CD14-positive monocyte (primary cell): Measurements from ENCODE around the gene TARS1. TPM values are rescaled to one million over a fixed set of nuclear protein-coding genes. Genes with fewer than 3 reads are reported as not detected.
"Not testable (repeated sequence)": the region's sequence is repeated elsewhere in the genome, so short reads cannot be mapped to it uniquely, and the experiment has no call there.

Source experiments
- DNase-seq, 3 donors: peaks; one replicate each; pipeline ENCODE4 v3.0.0-alpha.2; 2011 to 2022
- H2AFZ ChIP-seq: 2 replicates; pipeline ENCODE4 v1.6.0; 2012; ENCODE audit warnings: mild to moderate bottlenecking, low read depth, low read length, inconsistent platforms; ENCODE audit not compliant: insufficient read depth, poor library complexity, severe bottlenecking
- H3K27ac ChIP-seq, 2 donors: 1 replicate in 1 of 2; 2 replicates in 1 of 2; pipeline ENCODE4 v1.5.1; 2012 to 2013; ENCODE audit warnings: low read length in 2 of 2, control low read depth in 1 of 2, inconsistent platforms in 1 of 2, low read depth in 1 of 2, mild to moderate bottlenecking in 1 of 2
- H3K27me3 ChIP-seq, 2 donors: one replicate each; pipeline versions ENCODE4 v1.6.0 to v1.6.1; 2011 to 2013; ENCODE audit warnings: low read length in 2 of 2; ENCODE audit not compliant: control insufficient read depth in 2 of 2, insufficient read depth in 2 of 2
- H3K36me3 ChIP-seq, 2 donors: replicated peaks in 1 of 2; 1 replicate in 1 of 2; 2 replicates in 1 of 2; pipeline versions ENCODE4 v1.5.1 to v1.6.1; 2012 to 2013; ENCODE audit warnings: low read length in 2 of 2, control low read depth in 1 of 2, inconsistent platforms in 1 of 2, mild to moderate bottlenecking in 1 of 2; ENCODE audit not compliant: insufficient read depth in 2 of 2, control insufficient read depth in 1 of 2
- H3K4me1 ChIP-seq, 2 donors: 1 replicate in 1 of 2; 2 replicates in 1 of 2; pipeline versions ENCODE4 v1.5.1 to v1.6.1; 2012 to 2013; ENCODE audit warnings: low read length in 2 of 2, control low read depth in 1 of 2, inconsistent platforms in 1 of 2, mild to moderate bottlenecking in 1 of 2, moderate library complexity in 1 of 2; ENCODE audit not compliant: insufficient read depth in 2 of 2, control insufficient read depth in 1 of 2
- H3K4me2 ChIP-seq: replicated peaks from 2 replicates; pipeline ENCODE3; 2012; ENCODE audit warnings: low read length, moderate library complexity, mild to moderate bottlenecking; ENCODE audit not compliant: poor library complexity, severe bottlenecking; ENCODE audit errors: extremely low read depth
- H3K4me3 ChIP-seq, 3 experiments: fragments of 200-600 bp in 1 of 3; sonication (generic) in 1 of 3; replicated peaks in 1 of 3; 1 replicate in 2 of 3; 2 replicates in 1 of 3; pipeline ENCODE4 v1.5.1; 2011 to 2013; ENCODE audit warnings: low read length in 3 of 3, mild to moderate bottlenecking in 3 of 3, control low read depth in 2 of 3, low read depth in 2 of 3, inconsistent platforms in 1 of 3, moderate library complexity in 1 of 3
- H3K79me2 ChIP-seq: 2 replicates; pipeline ENCODE4 v1.6.0; 2012; ENCODE audit warnings: mild to moderate bottlenecking, control low read depth, inconsistent platforms, low read length, moderate library complexity; ENCODE audit not compliant: insufficient read depth
- H3K9ac ChIP-seq: 2 replicates; pipeline ENCODE4 v1.6.0; 2017; ENCODE audit warnings: low read length, mild to moderate bottlenecking; ENCODE audit not compliant: insufficient read depth, poor library complexity, severe bottlenecking
- H3K9me3 ChIP-seq, 2 donors: replicated peaks in 1 of 2; 1 replicate in 1 of 2; 2 replicates in 1 of 2; pipeline versions ENCODE4 v1.5.1 to v1.6.1; 2012 to 2013; ENCODE audit warnings: low read length in 2 of 2, control low read depth in 1 of 2; ENCODE audit not compliant: control insufficient read depth in 1 of 2, insufficient read depth in 1 of 2
- H4K20me1 ChIP-seq: 2 replicates; pipeline ENCODE4 v1.6.0; 2012; ENCODE audit warnings: mild to moderate bottlenecking, low read length, control low read depth, moderate library complexity; ENCODE audit not compliant: insufficient read depth
- H3K27ac Mint-ChIP-seq, 7 donors: one replicate each; pipeline ENCODE4 v1.8.0; 2020; ENCODE audit warnings: mild to moderate bottlenecking in 7 of 7, mixed read lengths in 7 of 7, moderate library complexity in 6 of 7, inconsistent platforms in 2 of 7
- H3K27me3 Mint-ChIP-seq, 3 donors: one replicate each; pipeline ENCODE4 v1.8.0; 2021 to 2022; ENCODE audit warnings: low read depth in 3 of 3, mild to moderate bottlenecking in 3 of 3, mixed read lengths in 3 of 3, moderate library complexity in 3 of 3, inconsistent platforms in 1 of 3
- H3K36me3 Mint-ChIP-seq, 2 donors: one replicate each; pipeline ENCODE4 v1.8.0; 2020; ENCODE audit warnings: mixed read lengths in 2 of 2, inconsistent platforms in 1 of 2, mild to moderate bottlenecking in 1 of 2
- H3K4me1 Mint-ChIP-seq: one replicate; pipeline ENCODE4 v1.8.0; 2020; ENCODE audit warnings: mild to moderate bottlenecking, mixed read lengths
- H3K4me3 Mint-ChIP-seq, 2 donors: one replicate each; pipeline ENCODE4 v1.8.0; 2020; ENCODE audit warnings: mild to moderate bottlenecking in 2 of 2, mixed read lengths in 2 of 2, moderate library complexity in 1 of 2
- H3K9me3 Mint-ChIP-seq, 7 donors: one replicate each; pipeline ENCODE4 v1.8.0; 2020 to 2022; ENCODE audit warnings: mixed read lengths in 7 of 7, mild to moderate bottlenecking in 6 of 7, moderate library complexity in 6 of 7, inconsistent platforms in 2 of 7
- CTCF ChIP-seq: fragments of 200-600 bp; IDR thresholded peaks from one replicate; pipeline ENCODE4 v1.8.0; 2022; ENCODE audit warnings: antibody characterized with exemption, mild to moderate bottlenecking
- WGBS: methylation state at CpG from one replicate; pipeline ENCODE4 v1.1.5; 2013; ENCODE audit warnings: missing lambda C conversion rate; ENCODE audit not compliant: insufficient coverage; 5-methylcytosine and 5-hydroxymethylcytosine counted together
- intact Hi-C, 2 donors: fragments of 100-400 bp; cut with micrococcal nuclease; formaldehyde crosslinking; loops; one replicate each; pipeline versions ENCODE4 v1.15.0 to v1.15.1; 2023
- polyA plus RNA-seq, 3 donors: library from polyadenylated mRNA; depleted of rRNA in 1 of 3; unstranded in 2 of 3; stranded (reverse) in 1 of 3; fragments of 300-500 nt in 2 of 3; fragments of >200 nt in 1 of 3; fragmentation: Illumina TruSeq in 2 of 3; gene quantifications; 1 replicate in 2 of 3; 2 replicates in 1 of 3; pipeline ENCODE4 v1.2.3, GENCODE V29; 2012 to 2021

TARS1 gene
- polyA plus RNA-seq, 3 donors = 10.6 to 47.8 (median 39.8) TPM

GRCh38 chr5:33513462-33514185, 72.9 kb downstream of the TARS1 start:
- intact Hi-C loops = no loop called here
- no CpG with 5 or more reads among the region's 3 CpGs for WGBS

GRCh38 chr5:33515366-33515765, 74.6 kb downstream of the TARS1 start:
- H4K20me1 ChIP-seq, H3K4me2 ChIP-seq, H3K27me3 Mint-ChIP-seq, H3K79me2 ChIP-seq, H3K4me3 Mint-ChIP-seq, H3K27ac Mint-ChIP-seq, H3K4me1 ChIP-seq, H3K9ac ChIP-seq, H3K36me3 ChIP-seq, DNase-seq, H3K27ac ChIP-seq, H2AFZ ChIP-seq, intact Hi-C loops, H3K27me3 ChIP-seq, H3K4me1 Mint-ChIP-seq, H3K4me3 ChIP-seq, H3K36me3 Mint-ChIP-seq: not testable (repeated sequence)
- WGBS = 93% methylated on average over 32 of the region's 32 CpGs
- peaks cover 12 to 56% (median 30%) of the 10 kb centered on the region in 7 donors for H3K9me3 Mint-ChIP-seq
- H3K9me3 ChIP-seq = peaks cover 18 to 31% of the 10 kb centered on the region in 2 donors

More at GRCh38 chr5:33513462-33514185, 72.9 kb downstream of the TARS1 start:
- Mint-ChIP-seq H3K4me1 (no peaks in the 10 kb centered on the region), H3K4me3 (no peak overlapping the region), H3K36me3 (no peaks in the 10 kb centered on the region), H3K27me3 (peaks cover 1 to 7% (median 3%) of the 10 kb centered on the region in 3 donors), H3K9me3 (peaks cover 9 to 47% (median 22%) of the 10 kb centered on the region in 7 donors), H3K27ac (no peak overlapping the region)
- Histone ChIP-seq H2AFZ (no peak overlapping the region), H3K4me2 (no peak overlapping the region), H3K4me3 (no peak overlapping the region), H3K27ac (no peak overlapping the region), H3K4me1 (no peaks in the 10 kb centered on the region), H3K9me3 (peaks cover 12 to 25% of the 10 kb centered on the region in 2 donors), H4K20me1 (no peaks in the 10 kb centered on the region), H3K79me2 (no peaks in the 10 kb centered on the region), H3K36me3 (no peaks in the 10 kb centered on the region), H3K27me3 (no peaks in the 10 kb centered on the region), H3K9ac (no peak overlapping the region)
- no peak for DNase-seq
- no peak for TF ChIP-seq CTCF
